ENCODE data around the gene PADI2. TPM values are rescaled to one million over a fixed set of nuclear protein-coding genes. Genes with fewer than 3 reads are reported as not detected.

Gene PADI2
- total RNA-seq, 1 experiment from 2014 or later, result 27.7 TPM

- Histone ChIP-seq H3K4me3 (ENCODE audit: low read depth, low read length, poor library complexity, severe bottlenecking) (no peak overlapping the region), H3K27ac (ENCODE audit: low read depth, low read length, poor library complexity, severe bottlenecking) (no peak overlapping the region), H3K27me3 (replicated peaks; ENCODE audit: insufficient read depth, low read depth, low read length, poor library complexity) (no peaks in the 10 kb centered on the region), H3K4me1 (ENCODE audit: insufficient read depth, low read length, poor library complexity, severe bottlenecking) (peaks cover 42% of the 10 kb centered on the region), H3K36me3 (ENCODE audit: insufficient read depth, low read length, poor library complexity, severe bottlenecking) (peaks cover 7% of the 10 kb centered on the region), H3K9me3 (ENCODE audit: low read depth, low read length, poor library complexity, severe bottlenecking) (no peaks in the 10 kb centered on the region)
- no peak for TF ChIP-seq EZH2 (IDR thresholded peaks at IDR 0.05; ENCODE audit: borderline replicate concordance, low read depth, low read length, poor library complexity, severe bottlenecking)
- no peak for TF ChIP-seq CTCF (conservative IDR thresholded peaks at IDR 0.05; ENCODE audit: low read depth, low read length)
- BruUV-seq (replicated peaks), result no TSS peak
- POLR2A ChIA-PET (ENCODE audit: low non-redundant PET), result interaction anchor here (0.8 kb wide), 1 partner anchor 178 kb away, joined by 8 read pairs; no protein-coding TSS in a partner anchor
- DNase-seq (ENCODE audit: low spot score), result no peak
- CTCF ChIA-PET, result no interaction called here
- intact Hi-C loops (cut with micrococcal nuclease; ENCODE audit: unreplicated experiment), result loop anchor here (5.0 kb wide), 1 partner anchor 351 kb away; no protein-coding TSS in a partner anchor
Observed at GRCh38 chr1:17056551-17056950, 62.7 kb downstream of the PADI2 start.

DNA sequence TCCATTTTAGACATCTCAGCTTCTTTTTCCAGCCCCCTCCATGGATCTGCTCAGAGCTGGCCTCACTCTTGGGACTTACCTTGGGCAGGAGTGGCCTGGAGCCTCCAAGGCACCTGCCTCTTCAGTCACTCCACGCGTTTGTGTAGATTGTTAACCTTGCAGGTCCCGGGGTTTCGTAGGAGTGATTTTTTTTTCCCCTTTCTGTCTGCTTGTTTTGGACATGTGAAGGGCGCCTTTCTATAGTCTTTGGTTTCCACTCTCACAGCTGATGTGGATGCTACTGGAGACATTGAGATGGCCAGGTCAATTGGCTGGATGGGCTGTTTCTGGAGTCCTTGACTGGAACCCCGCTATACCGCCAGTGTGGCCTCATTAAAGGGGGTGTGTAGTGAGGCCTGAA, 63.5 kb downstream of the PADI2 start:
- CTCF ChIA-PET, result no interaction called here
- H3K9me3 ChIP-seq (ENCODE audit: low read depth, low read length, poor library complexity, severe bottlenecking), result no peaks in the 10 kb centered on the region
- no TSS peak for BruUV-seq (replicated peaks)
- H3K27ac ChIP-seq (ENCODE audit: low read depth, low read length, poor library complexity, severe bottlenecking), result no peak overlapping the region
- H3K27me3 ChIP-seq (replicated peaks; ENCODE audit: insufficient read depth, low read depth, low read length, poor library complexity), result no peaks in the 10 kb centered on the region
- TF ChIP-seq CTCF (conservative IDR thresholded peaks at IDR 0.05; ENCODE audit: low read depth, low read length) (no peak), EZH2 (IDR thresholded peaks at IDR 0.05; ENCODE audit: borderline replicate concordance, low read depth, low read length, poor library complexity, severe bottlenecking) (no peak)
- H3K4me3 ChIP-seq (ENCODE audit: low read depth, low read length, poor library complexity, severe bottlenecking), result no peak overlapping the region
- POLR2A ChIA-PET (ENCODE audit: low non-redundant PET), result interaction anchor here (0.6 kb wide), 1 partner anchor 396 kb away, joined by 26 read pairs; no protein-coding TSS in a partner anchor
- no peak for DNase-seq (ENCODE audit: low spot score)
- intact Hi-C loops (cut with micrococcal nuclease; ENCODE audit: unreplicated experiment), result loop anchor here (5.0 kb wide), 1 partner anchor 352 kb away; no protein-coding TSS in a partner anchor
- peaks cover 34% of the 10 kb centered on the region for H3K4me1 ChIP-seq (ENCODE audit: insufficient read depth, low read length, poor library complexity, severe bottlenecking)
- H3K36me3 ChIP-seq (ENCODE audit: insufficient read depth, low read length, poor library complexity, severe bottlenecking), result peaks cover 15% of the 10 kb centered on the region

GRCh38 chr1:17053685-17054410, 65.4 kb downstream of the PADI2 start, which contains the start of gene SDHB:
TSS of gene SDHB (minus strand) at chr1:17054032. CDS start at chr1:17054019, 13 bp downstream.
- Histone ChIP-seq H3K27me3 (replicated peaks; ENCODE audit: insufficient read depth, low read depth, low read length, poor library complexity) (no peaks in the 10 kb centered on the region), H3K4me3 (ENCODE audit: low read depth, low read length, poor library complexity, severe bottlenecking) (peak within 1 kb of the TSS; percentile 89), H3K4me1 (ENCODE audit: insufficient read depth, low read length, poor library complexity, severe bottlenecking) (peaks cover 16% of the 10 kb centered on the region), H3K27ac (ENCODE audit: low read depth, low read length, poor library complexity, severe bottlenecking) (peak within 1 kb of the TSS; percentile 66), H3K36me3 (ENCODE audit: insufficient read depth, low read length, poor library complexity, severe bottlenecking) (peaks cover 30% of the 10 kb centered on the region), H3K9me3 (ENCODE audit: low read depth, low read length, poor library complexity, severe bottlenecking) (no peaks in the 10 kb centered on the region)
- intact Hi-C loops (cut with micrococcal nuclease; ENCODE audit: unreplicated experiment), result no loop called here
- no TSS peak for BruUV-seq (replicated peaks)
- CTCF ChIA-PET, result interaction anchor here (0.6 kb wide), 1 partner anchor 433 kb away, joined by 3 read pairs; no protein-coding TSS in a partner anchor
- POLR2A ChIA-PET (ENCODE audit: low non-redundant PET), result interaction anchor here (0.6 kb wide), 1 partner anchor 11 kb away, joined by 6 read pairs; no protein-coding TSS in a partner anchor
- TF ChIP-seq CTCF (conservative IDR thresholded peaks at IDR 0.05; ENCODE audit: low read depth, low read length) (no peak), EZH2 (IDR thresholded peaks at IDR 0.05; ENCODE audit: borderline replicate concordance, low read depth, low read length, poor library complexity, severe bottlenecking) (no peak)
- peak; percentile 98 for DNase-seq (ENCODE audit: low spot score)
